ENCODE results near the gene GABRB2. TPM values are rescaled to one million over a fixed set of nuclear protein-coding genes. Genes with fewer than 3 reads are reported as not detected.
A peak's percentile ranks its signal among the peaks of the same experiment; 100 is the strongest.

GABRB2 gene
- polyA plus RNA-seq, 2 of the 4 experiments (the other 2 are of a cell fraction), result not detected

- no peak for FAIRE-seq
- H3K4me3 ChIP-seq, result no peak overlapping the region
- CTCF ChIA-PET, result no interaction called here
Observed at GRCh38 chr5:161266954-161267353, 279.6 kb downstream of the GABRB2 start.

GRCh38 chr5:161265006-161265405 lies 281.5 kb downstream of the GABRB2 start:
- ChIA-PET CTCF (no interaction called here), POLR2A (no interaction called here)
- 22% methylated on average over 4 of the region's 4 CpGs for WGBS (ENCODE audit: missing lambda C conversion rate)
- Histone ChIP-seq H3K4me2 (no peak overlapping the region), H3K27ac (no peak overlapping the region), H3K4me1 (no peaks in the 10 kb centered on the region), H3K9me3 (no peaks in the 10 kb centered on the region), H3K4me3 (no peak overlapping the region)
- ATAC-seq (no peak), FAIRE-seq (no peak), DNase-seq (ENCODE audit: low read depth in 1 of 2, low spot score in 1 of 2) (no peak)
- TF ChIP-seq HOXB5 (CRISPR knock-in tag; IDR thresholded peaks at IDR 0.05) (no peak), FOXS1 (CRISPR knock-in tag; IDR thresholded peaks at IDR 0.05) (no peak), ELK1 (IDR thresholded peaks at IDR 0.05; ENCODE audit: low read depth, low read length) (no peak), ZC3H11A (IDR thresholded peaks at IDR 0.05) (no peak), CBX2 (IDR thresholded peaks at IDR 0.05; ENCODE audit: borderline replicate concordance, low read depth) (no peak), BHLHE40 (IDR thresholded peaks at IDR 0.05; ENCODE audit: low read depth, low read length) (no peak), SREBF2 (IDR thresholded peaks at IDR 0.05) (no peak), RFX5 (IDR thresholded peaks at IDR 0.05) (no peak), RARB (CRISPR knock-in tag; IDR thresholded peaks at IDR 0.05) (no peak), BCL3 (IDR thresholded peaks at IDR 0.05) (no peak), CHD4 (IDR thresholded peaks at IDR 0.05; ENCODE audit: borderline replicate concordance) (no peak), JUN (IDR thresholded peaks at IDR 0.05) (no peak)

More at GRCh38 chr5:161266954-161267353, 279.6 kb downstream of the GABRB2 start:
- DNase-seq (ENCODE audit: low read depth in 1 of 2, low spot score in 1 of 2) (no peak), ATAC-seq (no peak)
- H3K4me2 ChIP-seq, result no peak overlapping the region
- no peak overlapping the region for H3K27ac ChIP-seq
- 3% methylated on average over 1 of the region's 1 CpG for WGBS (ENCODE audit: missing lambda C conversion rate)
- TF ChIP-seq MAFK (IDR thresholded peaks at IDR 0.05; ENCODE audit: partially characterized antibody) (peak; percentile 64), FOSL2 (IDR thresholded peaks at IDR 0.05) (no peak), FOSL2 (CRISPR knock-in tag; IDR thresholded peaks at IDR 0.05) (no peak)
- no peaks in the 10 kb centered on the region for H3K9me3 ChIP-seq
- H3K4me1 ChIP-seq, result no peaks in the 10 kb centered on the region
- POLR2A ChIA-PET, result no interaction called here

- POLR2A ChIA-PET, result no interaction called here
- no peak for ATAC-seq
- no peak for DNase-seq (ENCODE audit: low read depth in 1 of 2, low spot score in 1 of 2)
- Histone ChIP-seq H3K4me3 (no peak overlapping the region), H3K4me2 (no peak overlapping the region), H3K9me3 (no peaks in the 10 kb centered on the region), H3K27ac (no peak overlapping the region), H3K4me1 (no peaks in the 10 kb centered on the region)
- FAIRE-seq, result no peak
- TF ChIP-seq TP53 (CRISPR knock-in tag; IDR thresholded peaks at IDR 0.05) (no peak), ZSCAN20 (CRISPR knock-in tag; IDR thresholded peaks at IDR 0.05) (no peak), JUNB (IDR thresholded peaks at IDR 0.05) (no peak), KDM1A (IDR thresholded peaks at IDR 0.05; ENCODE audit: low read depth) (no peak), NFE2L2 (conservative IDR thresholded peaks at IDR 0.05; ENCODE audit: low read length) (no peak), RCOR1 (IDR thresholded peaks at IDR 0.05; ENCODE audit: low read depth, low read length) (no peak), EHMT2 (IDR thresholded peaks at IDR 0.05; ENCODE audit: low read depth) (no peak), ZFP36 (IDR thresholded peaks at IDR 0.05; ENCODE audit: borderline replicate concordance, partially characterized antibody) (no peak), SREBF2 (IDR thresholded peaks at IDR 0.05) (no peak)
- CTCF ChIA-PET, result no interaction called here
Observed at GRCh38 chr5:161263191-161263590, 283.3 kb downstream of the GABRB2 start.
